ENCODE measurements around the gene GIGYF2.

The GIGYF2 gene

DNA sequence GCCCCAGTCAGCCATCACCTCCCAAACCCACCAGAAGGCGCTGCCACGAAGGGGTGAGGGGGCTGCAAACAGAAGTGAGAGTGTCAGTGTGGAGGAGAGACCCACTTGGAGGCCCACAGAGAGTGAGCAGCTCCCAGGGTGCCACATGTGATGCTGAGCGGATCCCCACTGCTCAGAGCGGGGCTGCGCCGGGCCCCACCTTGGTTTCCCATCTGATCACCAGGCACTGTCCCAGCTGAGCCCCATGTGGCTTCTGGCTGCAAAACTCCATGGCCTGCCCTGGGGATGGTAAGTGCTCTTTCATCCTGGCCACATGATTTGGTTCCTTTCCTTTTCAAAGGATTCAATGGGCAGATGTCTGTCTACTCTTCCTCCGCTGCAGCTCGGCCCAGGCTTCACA is 196.7 kb downstream of the GIGYF2 start:
- H3K4me3 ChIP-seq (ENCODE audit: low read depth, low read length): no peak overlapping the region
- no peak for DNase-seq (ENCODE audit: low read depth)
- TF ChIP-seq POLR2A (IDR thresholded peaks at IDR 0.05; ENCODE audit: extremely low read depth, insufficient read length): no peak
- TF ChIP-seq, protein P1, sequence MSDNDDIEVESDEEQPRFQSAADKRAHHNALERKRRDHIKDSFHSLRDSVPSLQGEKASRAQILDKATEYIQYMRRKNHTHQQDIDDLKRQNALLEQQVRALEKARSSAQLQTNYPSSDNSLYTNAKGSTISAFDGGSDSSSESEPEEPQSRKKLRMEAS (IDR thresholded peaks at IDR 0.05; ENCODE audit: low read depth, low read length): no peak
- TF ChIP-seq MYC (IDR thresholded peaks at IDR 0.05; ENCODE audit: low read depth, low read length): no peak
- TF ChIP-seq, protein P2, sequence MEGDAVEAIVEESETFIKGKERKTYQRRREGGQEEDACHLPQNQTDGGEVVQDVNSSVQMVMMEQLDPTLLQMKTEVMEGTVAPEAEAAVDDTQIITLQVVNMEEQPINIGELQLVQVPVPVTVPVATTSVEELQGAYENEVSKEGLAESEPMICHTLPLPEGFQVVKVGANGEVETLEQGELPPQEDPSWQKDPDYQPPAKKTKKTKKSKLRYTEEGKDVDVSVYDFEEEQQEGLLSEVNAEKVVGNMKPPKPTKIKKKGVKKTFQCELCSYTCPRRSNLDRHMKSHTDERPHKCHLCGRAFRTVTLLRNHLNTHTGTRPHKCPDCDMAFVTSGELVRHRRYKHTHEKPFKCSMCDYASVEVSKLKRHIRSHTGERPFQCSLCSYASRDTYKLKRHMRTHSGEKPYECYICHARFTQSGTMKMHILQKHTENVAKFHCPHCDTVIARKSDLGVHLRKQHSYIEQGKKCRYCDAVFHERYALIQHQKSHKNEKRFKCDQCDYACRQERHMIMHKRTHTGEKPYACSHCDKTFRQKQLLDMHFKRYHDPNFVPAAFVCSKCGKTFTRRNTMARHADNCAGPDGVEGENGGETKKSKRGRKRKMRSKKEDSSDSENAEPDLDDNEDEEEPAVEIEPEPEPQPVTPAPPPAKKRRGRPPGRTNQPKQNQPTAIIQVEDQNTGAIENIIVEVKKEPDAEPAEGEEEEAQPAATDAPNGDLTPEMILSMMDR (IDR thresholded peaks at IDR 0.05; ENCODE audit: low read depth, low read length): no peak

DNA sequence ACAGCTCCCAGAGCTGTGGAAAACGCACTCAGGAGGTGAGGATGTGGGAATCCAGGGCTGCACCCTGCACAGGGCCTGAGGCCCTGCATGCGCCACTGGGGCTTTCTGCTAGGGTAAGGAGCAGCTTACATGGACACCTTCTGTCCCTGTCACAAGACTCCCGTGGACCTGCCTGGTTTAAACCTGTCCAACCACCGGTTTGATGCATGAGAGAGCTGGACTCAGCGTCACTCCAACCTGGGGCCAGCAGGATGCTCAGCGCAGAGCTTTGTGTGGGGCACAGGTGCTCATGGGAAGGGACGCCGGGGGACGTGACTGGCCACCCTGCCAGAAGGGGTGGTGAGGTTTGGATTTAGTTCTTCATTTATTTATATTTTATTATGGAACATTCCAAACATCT is 197.1 kb downstream of the GIGYF2 start:
- no peak overlapping the region for H3K4me3 ChIP-seq (ENCODE audit: low read depth, low read length)

DNA sequence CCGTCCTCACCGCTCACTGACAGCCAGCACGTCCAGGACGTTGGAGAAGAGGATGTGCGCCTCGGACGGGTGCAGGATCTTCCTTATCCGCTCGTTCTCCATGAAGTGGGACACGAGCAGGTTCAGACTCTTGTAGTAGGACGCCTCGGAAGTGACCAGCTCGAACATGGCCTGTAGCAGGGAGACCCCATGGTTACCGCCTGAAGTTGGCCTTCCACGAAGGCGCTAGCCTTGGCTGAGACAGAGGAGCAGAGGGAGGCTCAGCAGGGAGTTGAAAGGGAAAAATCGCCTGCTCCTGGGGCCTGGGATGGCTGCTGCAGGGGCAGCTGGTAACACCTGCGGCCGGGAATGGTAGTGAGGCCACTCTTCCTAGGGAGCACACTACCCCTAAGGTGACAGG is 197.6 kb downstream of the GIGYF2 start:
- H3K4me3 ChIP-seq (ENCODE audit: low read depth, low read length): no peak overlapping the region
- TF ChIP-seq, protein P1 (IDR thresholded peaks at IDR 0.05; ENCODE audit: low read depth, low read length): no peak
- TF ChIP-seq, protein P2 (IDR thresholded peaks at IDR 0.05; ENCODE audit: low read depth, low read length): no peak
- no peak for TF ChIP-seq MYC (IDR thresholded peaks at IDR 0.05; ENCODE audit: low read depth, low read length)
- no peak for TF ChIP-seq POLR2A (IDR thresholded peaks at IDR 0.05; ENCODE audit: extremely low read depth, insufficient read length)
- no peak for DNase-seq (ENCODE audit: low read depth)

More for the DNA sequence above, 197.1 kb downstream of the GIGYF2 start:
- DNase-seq (ENCODE audit: low read depth): no peak
- TF ChIP-seq, protein P2 (IDR thresholded peaks at IDR 0.05; ENCODE audit: low read depth, low read length): no peak
- TF ChIP-seq POLR2A (IDR thresholded peaks at IDR 0.05; ENCODE audit: extremely low read depth, insufficient read length) (no peak), MYC (IDR thresholded peaks at IDR 0.05; ENCODE audit: low read depth, low read length) (no peak)
- TF ChIP-seq, protein P1 (IDR thresholded peaks at IDR 0.05; ENCODE audit: low read depth, low read length): no peak

DNA sequence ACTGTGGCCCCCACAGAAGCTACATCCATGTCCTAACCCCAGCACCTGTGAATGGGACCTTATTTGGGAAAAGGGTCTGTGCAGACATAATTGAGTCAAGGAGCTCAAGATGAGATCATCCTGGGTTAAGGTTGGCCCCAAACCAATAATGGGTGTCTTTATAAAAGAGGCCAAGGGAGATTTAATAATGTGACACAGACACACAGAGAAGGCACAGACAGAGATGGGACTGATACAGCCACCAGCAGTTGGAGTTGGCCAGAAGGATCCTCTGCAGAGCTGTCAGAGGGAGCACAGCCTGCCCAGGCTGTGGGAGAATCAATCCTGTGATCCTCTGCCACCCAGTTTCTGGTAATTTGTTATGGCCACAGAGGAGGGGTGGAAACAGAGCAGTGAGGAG is 199.0 kb downstream of the GIGYF2 start:
- no peak for DNase-seq (ENCODE audit: low read depth)
- H3K4me3 ChIP-seq (ENCODE audit: low read depth, low read length): no peak overlapping the region
- TF ChIP-seq MYC (IDR thresholded peaks at IDR 0.05; ENCODE audit: low read depth, low read length) (no peak), POLR2A (IDR thresholded peaks at IDR 0.05; ENCODE audit: extremely low read depth, insufficient read length) (no peak)
- TF ChIP-seq, protein P1 (IDR thresholded peaks at IDR 0.05; ENCODE audit: low read depth, low read length): no peak
- TF ChIP-seq, protein P2 (IDR thresholded peaks at IDR 0.05; ENCODE audit: low read depth, low read length): no peak

DNA sequence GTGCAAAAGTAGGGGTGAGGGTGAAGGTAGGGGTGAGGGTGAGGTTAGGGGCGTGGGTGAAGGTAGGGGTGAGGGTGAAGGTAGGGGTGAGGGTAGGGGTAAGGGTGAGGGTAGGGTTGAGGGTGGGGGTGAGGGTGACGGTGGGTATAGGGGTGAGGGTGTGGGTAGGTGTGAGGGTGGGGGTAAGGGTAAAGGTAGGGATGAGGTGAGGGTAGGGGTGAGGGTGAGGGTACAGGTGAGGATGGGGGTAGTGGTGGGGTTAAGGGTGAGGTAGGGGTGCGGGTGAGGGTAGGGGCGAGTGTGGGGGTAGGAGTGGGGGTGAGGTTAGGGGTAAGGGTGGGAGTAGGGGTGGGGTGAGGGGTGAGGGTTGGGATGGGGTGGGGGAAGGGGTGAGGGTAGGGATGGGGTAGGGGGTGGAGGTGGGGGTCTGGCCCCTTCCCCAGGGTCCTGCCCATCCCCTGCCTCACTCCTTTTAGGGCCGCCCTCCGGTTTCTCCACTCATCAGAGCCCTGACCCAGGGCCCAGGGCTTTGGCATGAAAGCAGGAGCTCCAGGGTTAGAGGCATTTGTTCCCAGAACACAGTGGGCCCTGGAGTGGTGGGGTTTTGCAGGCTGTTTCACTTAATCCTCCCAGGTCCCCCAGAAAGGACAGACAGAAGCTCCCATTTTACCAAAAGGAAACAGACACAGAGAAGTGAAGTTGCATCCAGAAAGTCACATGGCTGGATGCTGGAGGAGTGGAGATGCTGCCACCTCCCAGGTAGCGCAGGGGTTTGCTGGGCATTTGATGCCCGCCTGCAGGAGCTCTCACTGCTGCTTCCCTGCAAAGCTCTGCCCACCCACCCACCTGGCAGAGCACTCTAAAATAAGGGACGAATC is 199.8 kb downstream of the GIGYF2 start:
- no peak for DNase-seq (ENCODE audit: low read depth)
- H3K4me3 ChIP-seq (ENCODE audit: low read depth, low read length): no peak overlapping the region
- TF ChIP-seq, protein P1 (IDR thresholded peaks at IDR 0.05; ENCODE audit: low read depth, low read length): no peak
- TF ChIP-seq, protein P2 (IDR thresholded peaks at IDR 0.05; ENCODE audit: low read depth, low read length): no peak
- TF ChIP-seq POLR2A (IDR thresholded peaks at IDR 0.05; ENCODE audit: extremely low read depth, insufficient read length) (no peak), MYC (IDR thresholded peaks at IDR 0.05; ENCODE audit: low read depth, low read length) (no peak)

Measured in NB4 (cell line).